22Rv1 (cell line): ENCODE results near the gene OPHN1.
"Not testable (repeated sequence)": the region's sequence is repeated elsewhere in the genome, so short reads cannot be mapped to it uniquely, and the experiment has no call there.

Experiments
- ZFX ChIP-seq: fragments of 450-650 bp; IDR thresholded peaks from 2 replicates; pipeline ENCODE4 v1.6.1; 2017; ENCODE audit warnings: antibody characterized with exemption, borderline replicate concordance
- TF ChIP-seq, protein P1 (sequence below): fragments of 450-650 bp; IDR thresholded peaks from 2 replicates; pipeline ENCODE4 v1.5.1; 2017; ENCODE audit warnings: mild to moderate bottlenecking

DNA sequence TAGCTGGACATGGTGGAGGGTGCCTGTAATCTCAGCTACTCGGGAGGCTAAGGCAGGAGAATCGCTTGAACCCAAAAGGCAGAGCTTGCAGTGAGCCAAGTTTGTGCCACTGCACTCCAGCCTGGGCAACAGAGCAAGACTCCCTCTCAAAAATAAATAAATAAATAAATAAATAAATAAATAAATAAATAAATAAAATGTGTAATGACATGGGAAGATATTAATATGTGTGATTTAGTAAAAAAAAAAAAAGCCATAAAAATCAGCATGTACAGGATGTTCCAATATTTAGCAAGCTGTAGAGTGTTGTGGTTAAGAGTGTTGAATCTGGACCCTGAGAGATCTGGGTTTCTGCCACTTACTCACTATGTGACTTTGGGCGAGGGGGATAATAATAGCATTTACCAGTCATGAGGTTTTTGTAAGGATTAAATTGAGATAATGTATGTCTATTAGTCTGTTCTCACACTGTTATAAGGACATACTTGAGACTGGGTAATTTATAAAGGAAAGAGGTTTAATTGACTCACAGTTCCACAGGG lies 43.8 kb downstream of the OPHN1 start:
- TF ChIP-seq, protein P1, sequence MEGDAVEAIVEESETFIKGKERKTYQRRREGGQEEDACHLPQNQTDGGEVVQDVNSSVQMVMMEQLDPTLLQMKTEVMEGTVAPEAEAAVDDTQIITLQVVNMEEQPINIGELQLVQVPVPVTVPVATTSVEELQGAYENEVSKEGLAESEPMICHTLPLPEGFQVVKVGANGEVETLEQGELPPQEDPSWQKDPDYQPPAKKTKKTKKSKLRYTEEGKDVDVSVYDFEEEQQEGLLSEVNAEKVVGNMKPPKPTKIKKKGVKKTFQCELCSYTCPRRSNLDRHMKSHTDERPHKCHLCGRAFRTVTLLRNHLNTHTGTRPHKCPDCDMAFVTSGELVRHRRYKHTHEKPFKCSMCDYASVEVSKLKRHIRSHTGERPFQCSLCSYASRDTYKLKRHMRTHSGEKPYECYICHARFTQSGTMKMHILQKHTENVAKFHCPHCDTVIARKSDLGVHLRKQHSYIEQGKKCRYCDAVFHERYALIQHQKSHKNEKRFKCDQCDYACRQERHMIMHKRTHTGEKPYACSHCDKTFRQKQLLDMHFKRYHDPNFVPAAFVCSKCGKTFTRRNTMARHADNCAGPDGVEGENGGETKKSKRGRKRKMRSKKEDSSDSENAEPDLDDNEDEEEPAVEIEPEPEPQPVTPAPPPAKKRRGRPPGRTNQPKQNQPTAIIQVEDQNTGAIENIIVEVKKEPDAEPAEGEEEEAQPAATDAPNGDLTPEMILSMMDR = not testable (repeated sequence)
- not testable (repeated sequence) for TF ChIP-seq ZFX
